OCI-LY1 (cell line): Measurements from ENCODE around the gene CYP4F2.

Experiments used
- EZH2 ChIP-seq: fragments of 200-600 bp; sonication (generic), shearing (Covaris generic); IDR thresholded peaks from 2 replicates; pipeline ENCODE4 v1.8.0; 2017; ENCODE audit warnings: borderline replicate concordance, mixed run types, mild to moderate bottlenecking, antibody characterized with exemption, low read length, moderate library complexity, mixed read lengths
- TF ChIP-seq, protein P1 (sequence below): fragments of 200-600 bp; sonication (generic), shearing (Covaris generic); IDR thresholded peaks from 2 replicates; pipeline ENCODE4 v1.5.1; 2017; ENCODE audit warnings: mild to moderate bottlenecking, antibody characterized with exemption, low read length, moderate library complexity, mixed read lengths

GRCh38 chr19:15913384-15913783, 15.5 kb upstream of the CYP4F2 start:
- TF ChIP-seq, protein P1, sequence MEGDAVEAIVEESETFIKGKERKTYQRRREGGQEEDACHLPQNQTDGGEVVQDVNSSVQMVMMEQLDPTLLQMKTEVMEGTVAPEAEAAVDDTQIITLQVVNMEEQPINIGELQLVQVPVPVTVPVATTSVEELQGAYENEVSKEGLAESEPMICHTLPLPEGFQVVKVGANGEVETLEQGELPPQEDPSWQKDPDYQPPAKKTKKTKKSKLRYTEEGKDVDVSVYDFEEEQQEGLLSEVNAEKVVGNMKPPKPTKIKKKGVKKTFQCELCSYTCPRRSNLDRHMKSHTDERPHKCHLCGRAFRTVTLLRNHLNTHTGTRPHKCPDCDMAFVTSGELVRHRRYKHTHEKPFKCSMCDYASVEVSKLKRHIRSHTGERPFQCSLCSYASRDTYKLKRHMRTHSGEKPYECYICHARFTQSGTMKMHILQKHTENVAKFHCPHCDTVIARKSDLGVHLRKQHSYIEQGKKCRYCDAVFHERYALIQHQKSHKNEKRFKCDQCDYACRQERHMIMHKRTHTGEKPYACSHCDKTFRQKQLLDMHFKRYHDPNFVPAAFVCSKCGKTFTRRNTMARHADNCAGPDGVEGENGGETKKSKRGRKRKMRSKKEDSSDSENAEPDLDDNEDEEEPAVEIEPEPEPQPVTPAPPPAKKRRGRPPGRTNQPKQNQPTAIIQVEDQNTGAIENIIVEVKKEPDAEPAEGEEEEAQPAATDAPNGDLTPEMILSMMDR = no peak
- TF ChIP-seq EZH2 = no peak
